HCT116 (cell line): Measurements from ENCODE around the gene C11orf68. TPM values are rescaled to one million over a fixed set of nuclear protein-coding genes. Genes with fewer than 3 reads are reported as not detected.

Experiments used
- ATAC-seq: fragments of 200-7000 bp; cut with Tn5 transposase; 2 replicates; pipeline ENCODE4 v1.9.1; 2020; ENCODE audit warnings: mild to moderate bottlenecking, moderate library complexity
- BruUV-seq: library from RNA; stranded (reverse); fragments of 400-500 nt; replicated peaks from 2 replicates; lab custom pipeline; 2021; lab: Mats Ljungman, UMichigan
- CTCF ChIA-PET: fragments of 300-600 bp; sonication (Branson Sonifier 250); formaldehyde crosslinking; loops from one replicate; lab custom pipeline; 2021; ENCODE audit warnings: antibody characterized with exemption; lab: Charles Lee
- POLR2A ChIA-PET: fragments of 300-600, 350-600 bp; sonication (Branson Sonifier 250); formaldehyde crosslinking; loops from one replicate; lab custom pipeline; 2021; ENCODE audit warnings: antibody characterized with exemption; lab: Charles Lee
- RAD21 ChIA-PET, 2 experiments: fragments of 300-600 bp; sonication (Branson Sonifier 250); formaldehyde crosslinking; loops; one replicate each; lab custom pipeline; 2023; ENCODE audit warnings: low total read pairs in 2 of 2; ENCODE audit not compliant: uncharacterized antibody in 2 of 2, unreplicated experiment in 2 of 2, low non-redundant PET in 1 of 2; lab: Charles Lee
- DNase-seq: peaks from one replicate; pipeline ENCODE4 v3.0.0-alpha.2; 2010; ENCODE audit warnings: low read depth, low spot score
- H2AFZ ChIP-seq: fragments of 200-600 bp; shearing (Covaris generic), sonication (generic); 2 replicates; pipeline ENCODE4 v1.6.1; 2017; ENCODE audit warnings: low read depth, mixed run types, mixed read lengths, antibody characterized with exemption, low read length; ENCODE audit not compliant: poor library complexity, severe bottlenecking
- H3K27ac ChIP-seq: 2 replicates; pipeline ENCODE4 v1.5.1; 2012; ENCODE audit warnings: low read depth, low read length
- H3K27me3 ChIP-seq: fragments of 200-600 bp; sonication (generic); 2 replicates; pipeline ENCODE4 v1.6.1; 2016; ENCODE audit warnings: mixed run types, low read length, mixed read lengths; ENCODE audit not compliant: insufficient read depth
- H3K36me3 ChIP-seq, 2 experiments: fragments of 200-500 bp in 1 of 2; fragments of 200-600 bp in 1 of 2; sonication (Bioruptor generic) in 1 of 2; sonication (generic) in 1 of 2; 2 replicates each; pipeline versions ENCODE4 v1.5.1 to v1.6.1; 2014 to 2016; ENCODE audit warnings: low read length in 2 of 2, inconsistent platforms in 1 of 2, mixed read lengths in 1 of 2, mixed run types in 1 of 2; ENCODE audit not compliant: insufficient read depth in 2 of 2, control insufficient read depth in 1 of 2
- H3K4me1 ChIP-seq, 2 experiments: fragments of 200-600 bp in 1 of 2; sonication (generic) in 1 of 2; 2 replicates each; pipeline versions ENCODE4 v1.5.1 to v1.6.1; 2012 to 2017; ENCODE audit warnings: low read length in 2 of 2, inconsistent platforms in 1 of 2, mild to moderate bottlenecking in 1 of 2, mixed read lengths in 1 of 2, mixed run types in 1 of 2, moderate library complexity in 1 of 2; ENCODE audit not compliant: insufficient read depth in 2 of 2, control insufficient read depth in 1 of 2
- H3K4me2 ChIP-seq: fragments of 200-600 bp; sonication (generic); 2 replicates; pipeline ENCODE4 v1.6.1; 2017; ENCODE audit warnings: mixed run types, low read length, mixed read lengths
- H3K4me3 ChIP-seq, 2 experiments: fragments of 200-600 bp in 1 of 2; sonication (generic) in 1 of 2; replicated peaks in 1 of 2; 2 replicates each; pipeline ENCODE4 v1.5.1; 2011 to 2016; ENCODE audit warnings: low read length in 2 of 2, control low read depth in 1 of 2, low read depth in 1 of 2, mild to moderate bottlenecking in 1 of 2, mixed read lengths in 1 of 2, mixed run types in 1 of 2
- H3K79me2 ChIP-seq: fragments of 200-600 bp; sonication (generic); 2 replicates; pipeline ENCODE4 v1.6.1; 2017; ENCODE audit warnings: mild to moderate bottlenecking, mixed run types, low read length, moderate library complexity, mixed read lengths; ENCODE audit not compliant: insufficient read depth
- H3K9ac ChIP-seq: fragments of 200-600 bp; sonication (generic); 2 replicates; pipeline ENCODE4 v1.6.1; 2016; ENCODE audit warnings: low read length, mixed read lengths
- H3K9me2 ChIP-seq: fragments of 200-600 bp; sonication (generic), shearing (Covaris generic); 2 replicates; pipeline ENCODE4 v1.6.1; 2017; ENCODE audit warnings: mixed run types, mild to moderate bottlenecking, moderate library complexity; ENCODE audit not compliant: insufficient read depth
- H3K9me3 ChIP-seq, 2 experiments: fragments of 200-500 bp in 1 of 2; fragments of 200-600 bp in 1 of 2; sonication (Bioruptor generic) in 1 of 2; sonication (generic) in 1 of 2; 2 replicates each; pipeline ENCODE4 v1.6.1; 2014 to 2017; ENCODE audit warnings: low read length in 2 of 2, mixed read lengths in 2 of 2, inconsistent platforms in 1 of 2, low read depth in 1 of 2, mild to moderate bottlenecking in 1 of 2, mixed run types in 1 of 2, moderate library complexity in 1 of 2; ENCODE audit not compliant: control insufficient read depth in 1 of 2, insufficient read depth in 1 of 2
- H4K20me1 ChIP-seq: fragments of 200-600 bp; sonication (generic), shearing (Covaris generic); 2 replicates; pipeline ENCODE4 v1.6.1; 2017; ENCODE audit warnings: mixed run types, mild to moderate bottlenecking, moderate library complexity; ENCODE audit not compliant: insufficient read depth
- CEBPB ChIP-seq: IDR thresholded peaks from 2 replicates; pipeline ENCODE4 v1.6.1; 2012; ENCODE audit warnings: low read depth
- CTCF ChIP-seq, 3 experiments: fragments of 200-600 bp in 1 of 3; sonication (generic) in 1 of 3; IDR thresholded peaks in 2 of 3; conservative IDR thresholded peaks in 1 of 3; 2 replicates each; pipeline ENCODE4 v1.5.1; 2012 to 2017; ENCODE audit warnings: low read depth in 2 of 3, low read length in 2 of 3, antibody characterized with exemption in 1 of 3, borderline replicate concordance in 1 of 3, control low read depth in 1 of 3, mild to moderate bottlenecking in 1 of 3, mixed read lengths in 1 of 3, mixed run types in 1 of 3, moderate library complexity in 1 of 3; ENCODE audit not compliant: insufficient read depth in 1 of 3
- FOSL1 ChIP-seq: IDR thresholded peaks from 2 replicates; pipeline ENCODE4 v1.6.1; 2012; ENCODE audit warnings: low read depth
- MAX ChIP-seq: IDR thresholded peaks from 2 replicates; pipeline ENCODE4 v1.6.1; 2012
- POLR2AphosphoS5 ChIP-seq: IDR thresholded peaks from 2 replicates; pipeline ENCODE4 v1.6.1; 2011; ENCODE audit warnings: mild to moderate bottlenecking, low read depth, low read length, moderate library complexity
- RAD21 ChIP-seq: IDR thresholded peaks from 2 replicates; pipeline ENCODE4 v1.6.1; 2012; ENCODE audit warnings: low read depth, mild to moderate bottlenecking
- REST ChIP-seq: IDR thresholded peaks from 2 replicates; pipeline ENCODE4 v1.6.1; 2012; ENCODE audit warnings: low read depth
- SP1 ChIP-seq: IDR thresholded peaks from 2 replicates; pipeline ENCODE4 v1.6.1; 2012; ENCODE audit warnings: low read depth
- ZBTB33 ChIP-seq: IDR thresholded peaks from 2 replicates; pipeline ENCODE4 v1.6.1; 2011; ENCODE audit warnings: mild to moderate bottlenecking, low read length, moderate library complexity; ENCODE audit not compliant: insufficient replicate concordance; ENCODE audit errors: extremely low read depth
- ZFX ChIP-seq: fragments of 450-650 bp; IDR thresholded peaks from 2 replicates; pipeline ENCODE4 v1.6.1; 2017
- ZNF274 ChIP-seq: fragments of 200-500 bp; sonication (Bioruptor generic); IDR thresholded peaks from 2 replicates; pipeline ENCODE4 v1.6.1; 2014; ENCODE audit warnings: mild to moderate bottlenecking, low read depth, low read length, inconsistent platforms
- intact Hi-C: fragments of 100-400 bp; cut with micrococcal nuclease; formaldehyde crosslinking; loops from 2 replicates; pipeline ENCODE4 v1.10.0; 2022
- total RNA-seq: library from RNA; stranded (reverse); gene quantifications from one replicate; pipeline ENCODE4 v1.2.1, GENCODE V29; 2021; ENCODE audit not compliant: unreplicated experiment

C11orf68 gene
- total RNA-seq, 1 experiment from 2014 or later: 49.8 TPM

GRCh38 chr11:65885231-65885630, 33.6 kb downstream of the C11orf68 start:
- Histone ChIP-seq H3K4me3 (no peak overlapping the region), H3K4me2 (no peak overlapping the region), H3K9me3 (no peaks in the 10 kb centered on the region), H3K4me1 (peaks cover 15 to 43% of the 10 kb centered on the region in 2 experiments), H4K20me1 (no peaks in the 10 kb centered on the region), H3K36me3 (peaks cover 14 to 50% of the 10 kb centered on the region in 2 experiments), H3K79me2 (peaks cover 39% of the 10 kb centered on the region), H3K9me2 (no peaks in the 10 kb centered on the region), H3K27ac (no peak overlapping the region), H3K9ac (no peak overlapping the region), H3K27me3 (no peaks in the 10 kb centered on the region), H2AFZ (no peak overlapping the region)
- no peak for DNase-seq
- ATAC-seq: no peak
- ChIA-PET POLR2A (interaction anchor here (0.8 to 1.6 kb wide), 8 partner anchors 8 to 174 kb away, joined by 3 to 9 read pairs (median 4); partner anchors contain the start of genes CFL1 and KAT5), RAD21 (interaction anchor here in 1 of 2 experiments (0.6 to 1.3 kb wide), 3 partner anchors 58 to 137 kb away, joined by 3 to 4 read pairs (median 3); no protein-coding TSS in a partner anchor), CTCF (interaction anchor here (1.0 to 3.1 kb wide), 25 partner anchors 11 to 270 kb away, joined by 3 to 38 read pairs (median 5); partner anchors contain the start of genes AP5B1, FOSL1, KAT5 and MUS81)
- intact Hi-C loops: no loop called here
- no TSS peak for BruUV-seq
- TF ChIP-seq FOSL1 (no peak), SP1 (no peak), REST (no peak), ZNF274 (no peak), POLR2AphosphoS5 (no peak), RAD21 (no peak), ZFX (no peak), MAX (no peak), ZBTB33 (no peak), CEBPB (no peak), CTCF (IDR thresholded peaks at IDR 0.05 in 2 of 3, conservative IDR thresholded peaks at IDR 0.05 in 1 of 3; ENCODE audit: borderline replicate concordance in 1 of 3, insufficient read depth in 1 of 3, low read depth in 2 of 3, low read length in 2 of 3) (no peak)
